Endodermal cell (in vitro differentiated cells): ENCODE results near the gene MDFIC. TPM values are rescaled to one million over a fixed set of nuclear protein-coding genes. Genes with fewer than 3 reads are reported as not detected.
A peak's percentile ranks its signal among the peaks of the same experiment; 100 is the strongest.

Experiments used
- DNase-seq: peaks from one replicate; pipeline ENCODE4 v3.0.0-alpha.2; 2017
- H3K27ac ChIP-seq: 2 replicates; pipeline ENCODE4 v1.5.1; 2013; ENCODE audit warnings: mild to moderate bottlenecking, low read depth, low read length, moderate library complexity
- H3K27me3 ChIP-seq: 2 replicates; pipeline ENCODE4 v1.6.1; 2013; ENCODE audit warnings: mild to moderate bottlenecking, low read length, moderate library complexity; ENCODE audit not compliant: insufficient read depth, control insufficient read depth, poor library complexity, severe bottlenecking
- H3K36me3 ChIP-seq: 2 replicates; pipeline ENCODE4 v1.7.0; 2013; ENCODE audit warnings: mild to moderate bottlenecking, low read length, moderate library complexity; ENCODE audit not compliant: control insufficient read depth, insufficient read depth
- H3K4me1 ChIP-seq: one replicate; pipeline ENCODE4 v1.7.0; 2013; ENCODE audit warnings: low read length; ENCODE audit not compliant: control insufficient read depth, insufficient read depth
- H3K4me3 ChIP-seq: 2 replicates; pipeline ENCODE4 v1.5.1; 2013; ENCODE audit warnings: mild to moderate bottlenecking, low read length, moderate library complexity
- H3K9ac ChIP-seq: 2 replicates; pipeline ENCODE4 v1.6.1; 2013; ENCODE audit warnings: mild to moderate bottlenecking, low read length, moderate library complexity; ENCODE audit not compliant: poor library complexity, severe bottlenecking; ENCODE audit errors: extremely low read depth
- H3K9me3 ChIP-seq: 2 replicates; pipeline ENCODE4 v1.6.1; 2013; ENCODE audit warnings: mild to moderate bottlenecking, low read length, moderate library complexity; ENCODE audit not compliant: control insufficient read depth
- H3K27ac Mint-ChIP-seq: 2 replicates; pipeline ENCODE4 v1.8.0; 2020; ENCODE audit warnings: mixed read lengths
- H3K27me3 Mint-ChIP-seq: 2 replicates; pipeline ENCODE4 v1.8.0; 2021; ENCODE audit warnings: mild to moderate bottlenecking, mixed read lengths; ENCODE audit not compliant: insufficient read depth
- H3K36me3 Mint-ChIP-seq: 2 replicates; pipeline ENCODE4 v1.8.0; 2020; ENCODE audit warnings: low read depth, mixed read lengths
- H3K4me1 Mint-ChIP-seq: 2 replicates; pipeline ENCODE4 v1.8.0; 2020; ENCODE audit warnings: mixed read lengths
- H3K4me3 Mint-ChIP-seq: 2 replicates; pipeline ENCODE4 v1.8.0; 2020; ENCODE audit warnings: mild to moderate bottlenecking, moderate library complexity, mixed read lengths
- H3K9me3 Mint-ChIP-seq: 2 replicates; pipeline ENCODE4 v1.8.0; 2020; ENCODE audit warnings: mild to moderate bottlenecking, mixed read lengths
- CTCF ChIP-seq: fragments of 200-600 bp; sonication (generic); conservative IDR thresholded peaks from 2 replicates; pipeline ENCODE4 v1.5.0; 2021; ENCODE audit warnings: antibody characterized with exemption, mild to moderate bottlenecking
- WGBS, 2 experiments: methylation state at CpG; one replicate each; pipeline versions ENCODE4 v1.1.5 to v1.1.7; 2013; ENCODE audit warnings: missing lambda C conversion rate in 2 of 2, mixed read lengths in 1 of 2; ENCODE audit not compliant: insufficient coverage in 1 of 2, insufficient read length in 1 of 2; 5-methylcytosine and 5-hydroxymethylcytosine counted together
- total RNA-seq, 2 donors: library from RNA; stranded (reverse); fragmentation: NEBNext Ultra II Directional in 1 of 2; extraction: Animal tissue kit (Norgen Biotek cat#: 25700) in 1 of 2; gene quantifications; 2 replicates in 1 of 2; 3 replicates in 1 of 2; pipeline ENCODE4 v1.2.1, GENCODE V29; 2021

Gene MDFIC
- total RNA-seq, 2 donors from 2014 or later = 7.4 to 15.1 TPM

GRCh38 chr7:114939484-114940097, 17.7 kb downstream of the MDFIC start:
- TF ChIP-seq CTCF = peak; percentile 64
- Histone ChIP-seq H3K9me3 (no peaks in the 10 kb centered on the region), H3K4me3 (no peak overlapping the region), H3K27me3 (no peaks in the 10 kb centered on the region), H3K27ac (no peak overlapping the region), H3K4me1 (no peaks in the 10 kb centered on the region), H3K9ac (no peak overlapping the region), H3K36me3 (no peaks in the 10 kb centered on the region)
- H3K36me3 Mint-ChIP-seq = no peaks in the 10 kb centered on the region
- H3K4me3 Mint-ChIP-seq = no peak overlapping the region
- WGBS, 2 experiments = 83 to 91% methylated on average over 1 to 2 of the region's 3 CpGs
- peaks cover 11% of the 10 kb centered on the region for H3K4me1 Mint-ChIP-seq
- no peaks in the 10 kb centered on the region for H3K9me3 Mint-ChIP-seq
- no peak for DNase-seq
- H3K27ac Mint-ChIP-seq = no peak overlapping the region
- H3K27me3 Mint-ChIP-seq = no peaks in the 10 kb centered on the region

GRCh38 chr7:114940220-114940619, 18.3 kb downstream of the MDFIC start:
- Histone ChIP-seq H3K9ac (no peak overlapping the region), H3K36me3 (no peaks in the 10 kb centered on the region), H3K27ac (no peak overlapping the region), H3K4me1 (no peaks in the 10 kb centered on the region), H3K9me3 (no peaks in the 10 kb centered on the region), H3K4me3 (no peak overlapping the region), H3K27me3 (no peaks in the 10 kb centered on the region)
- Mint-ChIP-seq H3K27me3 (no peaks in the 10 kb centered on the region), H3K9me3 (no peaks in the 10 kb centered on the region), H3K27ac (no peak overlapping the region), H3K4me1 (peaks cover 16% of the 10 kb centered on the region), H3K4me3 (no peak overlapping the region), H3K36me3 (no peaks in the 10 kb centered on the region)
- WGBS, 2 experiments = 93 to 95% methylated on average over 2 to 3 of the region's 3 CpGs
- no peak for TF ChIP-seq CTCF
- no peak for DNase-seq

GRCh38 chr7:114941692-114942091, 19.8 kb downstream of the MDFIC start:
- no peak overlapping the region for H3K9ac ChIP-seq
- Mint-ChIP-seq H3K36me3 (no peaks in the 10 kb centered on the region), H3K27ac (no peak overlapping the region), H3K9me3 (no peaks in the 10 kb centered on the region), H3K4me1 (peaks cover 16% of the 10 kb centered on the region), H3K4me3 (no peak overlapping the region), H3K27me3 (no peaks in the 10 kb centered on the region)
- H3K27me3 ChIP-seq = no peaks in the 10 kb centered on the region
- 91 to 94% methylated on average over 5 of the region's 5 CpGs for whole genome bisulfite sequencing, 2 experiments
- H3K27ac ChIP-seq = no peak overlapping the region
- no peaks in the 10 kb centered on the region for H3K9me3 ChIP-seq
- DNase-seq = no peak
- H3K4me1 ChIP-seq = no peaks in the 10 kb centered on the region
- no peak overlapping the region for H3K4me3 ChIP-seq
- no peak for TF ChIP-seq CTCF
- no peaks in the 10 kb centered on the region for H3K36me3 ChIP-seq
